Measurements from ENCODE around the gene SLC39A1. TPM values are rescaled to one million over a fixed set of nuclear protein-coding genes. Genes with fewer than 3 reads are reported as not detected.

SLC39A1 gene
- total and polyA plus RNA-seq, 9 of the 15 experiments (the other 6 are each of a cell fraction or from before 2014, with no cell fraction given) = 9.9 to 81.1 (median 62.7) TPM

- TF ChIP-seq CREB3L1 (IDR thresholded peaks at IDR 0.05; ENCODE audit: borderline replicate concordance, low read depth) = peak; percentile 52; the same call in 1 of the 2 replicates
- no peak for TF ChIP-seq ZBED1 (IDR thresholded peaks at IDR 0.05)
- TF ChIP-seq ZNF449 (CRISPR knock-in tag; IDR thresholded peaks at IDR 0.05) = no peak
- TF ChIP-seq ZNF830 (CRISPR knock-in tag; IDR thresholded peaks at IDR 0.05) = no peak
- TF ChIP-seq, protein P1, sequence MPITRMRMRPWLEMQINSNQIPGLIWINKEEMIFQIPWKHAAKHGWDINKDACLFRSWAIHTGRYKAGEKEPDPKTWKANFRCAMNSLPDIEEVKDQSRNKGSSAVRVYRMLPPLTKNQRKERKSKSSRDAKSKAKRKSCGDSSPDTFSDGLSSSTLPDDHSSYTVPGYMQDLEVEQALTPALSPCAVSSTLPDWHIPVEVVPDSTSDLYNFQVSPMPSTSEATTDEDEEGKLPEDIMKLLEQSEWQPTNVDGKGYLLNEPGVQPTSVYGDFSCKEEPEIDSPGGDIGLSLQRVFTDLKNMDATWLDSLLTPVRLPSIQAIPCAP (CRISPR knock-in tag; IDR thresholded peaks at IDR 0.05; ENCODE audit: borderline replicate concordance) = no peak
- TF ChIP-seq NFE2 (IDR thresholded peaks at IDR 0.05; ENCODE audit: low read depth) = no peak
- TF ChIP-seq PURB (CRISPR knock-in tag; IDR thresholded peaks at IDR 0.05; ENCODE audit: low read depth) = no peak
- TF ChIP-seq ARID1B (IDR thresholded peaks at IDR 0.05) = no peak; the same call in 1 of the 2 replicates
- peak; percentile 86 for TF ChIP-seq ZBTB17 (CRISPR knock-in tag; IDR thresholded peaks at IDR 0.05)
- no peak for TF ChIP-seq RFX7 (CRISPR knock-in tag; IDR thresholded peaks at IDR 0.05)
- TF ChIP-seq SNAPC5 (CRISPR knock-in tag; IDR thresholded peaks at IDR 0.05) = no peak
- no peak for TF ChIP-seq ATF1 (CRISPR knock-in tag; IDR thresholded peaks at IDR 0.05)
- peak; percentile 87 for TF ChIP-seq ATF1 (tag; IDR thresholded peaks at IDR 0.05)
- TF ChIP-seq ZNF121 (CRISPR knock-in tag; conservative IDR thresholded peaks at IDR 0.05) = peak; percentile 100
- TF ChIP-seq MCM5 (IDR thresholded peaks at IDR 0.05; ENCODE audit: low read depth) = no peak
- TF ChIP-seq GATAD2A (IDR thresholded peaks at IDR 0.05) = no peak
- peak; percentile 60 for TF ChIP-seq JUN (IDR thresholded peaks at IDR 0.05; ENCODE audit: borderline replicate concordance, low read depth, low read length)
- no peak; the same call in 1 of the 2 replicates for TF ChIP-seq JUN (CRISPR knock-in tag; IDR thresholded peaks at IDR 0.05; ENCODE audit: borderline replicate concordance)
- TF ChIP-seq XRCC4 (IDR thresholded peaks at IDR 0.05; ENCODE audit: extremely low read depth, insufficient read depth, insufficient read length) = no peak
- TF ChIP-seq, protein P2, sequence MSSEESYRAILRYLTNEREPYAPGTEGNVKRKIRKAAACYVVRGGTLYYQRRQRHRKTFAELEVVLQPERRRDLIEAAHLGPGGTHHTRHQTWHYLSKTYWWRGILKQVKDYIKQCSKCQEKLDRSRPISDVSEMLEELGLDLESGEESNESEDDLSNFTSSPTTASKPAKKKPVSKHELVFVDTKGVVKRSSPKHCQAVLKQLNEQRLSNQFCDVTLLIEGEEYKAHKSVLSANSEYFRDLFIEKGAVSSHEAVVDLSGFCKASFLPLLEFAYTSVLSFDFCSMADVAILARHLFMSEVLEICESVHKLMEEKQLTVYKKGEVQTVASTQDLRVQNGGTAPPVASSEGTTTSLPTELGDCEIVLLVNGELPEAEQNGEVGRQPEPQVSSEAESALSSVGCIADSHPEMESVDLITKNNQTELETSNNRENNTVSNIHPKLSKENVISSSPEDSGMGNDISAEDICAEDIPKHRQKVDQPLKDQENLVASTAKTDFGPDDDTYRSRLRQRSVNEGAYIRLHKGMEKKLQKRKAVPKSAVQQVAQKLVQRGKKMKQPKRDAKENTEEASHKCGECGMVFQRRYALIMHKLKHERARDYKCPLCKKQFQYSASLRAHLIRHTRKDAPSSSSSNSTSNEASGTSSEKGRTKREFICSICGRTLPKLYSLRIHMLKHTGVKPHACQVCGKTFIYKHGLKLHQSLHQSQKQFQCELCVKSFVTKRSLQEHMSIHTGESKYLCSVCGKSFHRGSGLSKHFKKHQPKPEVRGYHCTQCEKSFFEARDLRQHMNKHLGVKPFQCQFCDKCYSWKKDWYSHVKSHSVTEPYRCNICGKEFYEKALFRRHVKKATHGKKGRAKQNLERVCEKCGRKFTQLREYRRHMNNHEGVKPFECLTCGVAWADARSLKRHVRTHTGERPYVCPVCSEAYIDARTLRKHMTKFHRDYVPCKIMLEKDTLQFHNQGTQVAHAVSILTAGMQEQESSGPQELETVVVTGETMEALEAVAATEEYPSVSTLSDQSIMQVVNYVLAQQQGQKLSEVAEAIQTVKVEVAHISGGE (CRISPR knock-in tag; IDR thresholded peaks at IDR 0.05) = peak in 1 of 3 experiments; percentile 86; a peak in 3 of 6 replicates
- TF ChIP-seq PHB (CRISPR knock-in tag; IDR thresholded peaks at IDR 0.05) = no peak
- no peak for TF ChIP-seq CSDE1 (IDR thresholded peaks at IDR 0.05)
Observed at GRCh38 chr1:153967107-153967999, 4.0 kb upstream of the SLC39A1 start, which contains the start of gene CREB3L4 (continued).
